WI38 (cell line): Measurements from ENCODE around the gene RGP1.

Source experiments
- H3K4me3 ChIP-seq: 2 replicates; pipeline ENCODE4 v1.5.1; 2011; ENCODE audit warnings: low read depth, mild to moderate bottlenecking, control low read depth, low read length
- CTCF ChIP-seq: IDR thresholded peaks from 2 replicates; pipeline ENCODE4 v1.5.1; 2012; ENCODE audit warnings: low read depth, mild to moderate bottlenecking, control low read depth, low read length

The RGP1 gene

GRCh38 chr9:35723426-35723825, 25.7 kb upstream of the RGP1 start:
- no peak overlapping the region for H3K4me3 ChIP-seq
- TF ChIP-seq CTCF, result no peak

- TF ChIP-seq CTCF, result no peak
- no peak overlapping the region for H3K4me3 ChIP-seq
Observed at GRCh38 chr9:35723908-35724307, 25.2 kb upstream of the RGP1 start.

DNA sequence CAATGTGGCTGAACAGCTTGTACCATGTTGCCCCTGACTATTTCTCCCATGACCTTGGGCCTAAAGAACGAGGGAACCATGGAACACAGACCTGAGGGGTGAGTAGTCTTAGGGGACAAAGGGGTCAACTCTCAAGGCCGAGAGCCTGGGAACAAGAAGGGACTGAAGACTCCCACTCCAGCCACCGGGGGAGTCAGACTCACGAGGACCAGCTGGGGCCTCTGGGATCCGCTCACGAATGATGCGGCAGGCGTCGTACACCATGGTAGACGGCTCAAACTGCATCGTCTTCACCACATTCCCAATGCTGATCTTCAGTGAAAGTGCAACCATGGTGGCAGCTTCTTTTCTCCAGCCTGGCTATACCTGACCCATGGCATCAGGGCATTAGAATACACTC, 23.7 kb upstream of the RGP1 start:
- H3K4me3 ChIP-seq, result no peak overlapping the region
- no peak for TF ChIP-seq CTCF

GRCh38 chr9:35726931-35727330, 22.2 kb upstream of the RGP1 start:
- TF ChIP-seq CTCF, result peak; percentile 12; the same call in 1 of the 2 replicates
- peak overlapping the region; percentile 86 for H3K4me3 ChIP-seq

DNA sequence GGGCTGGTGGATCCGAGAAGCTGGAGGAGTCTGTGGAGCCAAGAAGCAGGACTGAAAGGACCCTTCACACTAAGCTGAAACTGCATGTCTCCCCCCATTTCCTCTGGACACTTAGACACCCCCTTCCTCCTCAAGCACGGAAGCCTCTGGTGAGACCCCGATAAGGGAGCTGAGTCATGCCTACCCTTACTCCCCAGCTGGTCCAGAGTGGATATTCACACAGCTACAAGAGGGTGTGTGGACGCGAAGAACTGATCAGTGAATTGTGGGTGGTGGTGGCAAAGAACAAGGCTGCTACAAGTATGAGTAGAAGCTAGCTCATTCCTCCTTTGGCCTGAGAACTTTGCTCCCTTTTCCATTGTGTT, 21.4 kb upstream of the RGP1 start:
- no peak for TF ChIP-seq CTCF
- peak overlapping the region; percentile 86 for H3K4me3 ChIP-seq

DNA sequence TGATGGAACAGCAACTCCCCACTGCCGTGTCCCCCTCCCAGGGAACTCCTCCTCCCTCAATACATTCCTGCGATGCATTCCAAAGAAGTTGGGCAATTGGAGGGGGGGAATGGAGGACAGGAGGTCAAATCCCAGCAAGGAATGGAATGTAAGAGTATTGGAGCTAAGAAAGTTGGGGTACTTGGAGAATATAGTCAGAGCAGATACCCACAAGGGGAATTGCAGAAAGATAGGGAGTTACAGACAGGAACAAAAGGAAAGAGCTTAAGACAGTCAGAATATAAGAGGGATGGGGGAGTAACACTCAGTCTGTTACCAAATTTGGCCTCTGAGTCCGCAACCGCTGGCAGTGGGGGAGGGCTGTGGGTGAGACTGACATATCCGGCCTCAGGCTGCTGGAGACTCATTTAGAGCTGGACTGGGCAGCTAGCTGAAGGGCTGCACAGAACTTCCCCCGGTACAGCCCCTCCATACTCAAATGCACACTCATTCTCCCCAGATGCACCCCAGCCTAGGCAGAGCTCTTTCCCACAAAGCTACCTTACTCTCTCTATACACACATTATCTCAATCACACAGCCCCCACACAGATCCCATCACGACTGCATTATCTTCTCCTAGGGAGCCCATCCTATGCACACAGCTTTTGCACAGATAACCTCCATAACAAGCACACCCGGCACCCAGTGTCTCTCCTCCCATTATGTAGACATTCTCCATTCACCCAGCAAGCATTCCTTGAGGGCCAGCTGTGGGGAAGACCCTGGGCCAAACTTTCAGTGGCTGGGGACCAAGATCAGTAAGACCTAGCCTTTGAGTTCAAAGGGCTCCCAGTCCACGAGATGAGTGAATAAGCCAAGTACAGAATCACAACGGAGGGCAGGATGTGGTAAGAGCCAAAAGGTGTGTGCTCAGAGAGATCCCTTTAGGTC, 20.8 kb upstream of the RGP1 start:
- TF ChIP-seq CTCF, result no peak

GRCh38 chr9:35729101-35729500, 20.0 kb upstream of the RGP1 start:
- H3K4me3 ChIP-seq, result peak overlapping the region; percentile 86
- TF ChIP-seq CTCF, result no peak

More for the DNA sequence above, 20.8 kb upstream of the RGP1 start:
- H3K4me3 ChIP-seq, result peak overlapping the region; percentile 86
